T follicular helper cell (primary cell): ENCODE results near the gene PROB1.
A peak's percentile ranks its signal among the peaks of the same experiment; 100 is the strongest.
"Not testable (repeated sequence)": the region's sequence is repeated elsewhere in the genome, so short reads cannot be mapped to it uniquely, and the experiment has no call there.

Experiments used
- DNase-seq: peaks from one replicate; pipeline ENCODE4 v3.0.0-alpha.2; 2020; ENCODE audit warnings: low read depth

PROB1 gene

DNA sequence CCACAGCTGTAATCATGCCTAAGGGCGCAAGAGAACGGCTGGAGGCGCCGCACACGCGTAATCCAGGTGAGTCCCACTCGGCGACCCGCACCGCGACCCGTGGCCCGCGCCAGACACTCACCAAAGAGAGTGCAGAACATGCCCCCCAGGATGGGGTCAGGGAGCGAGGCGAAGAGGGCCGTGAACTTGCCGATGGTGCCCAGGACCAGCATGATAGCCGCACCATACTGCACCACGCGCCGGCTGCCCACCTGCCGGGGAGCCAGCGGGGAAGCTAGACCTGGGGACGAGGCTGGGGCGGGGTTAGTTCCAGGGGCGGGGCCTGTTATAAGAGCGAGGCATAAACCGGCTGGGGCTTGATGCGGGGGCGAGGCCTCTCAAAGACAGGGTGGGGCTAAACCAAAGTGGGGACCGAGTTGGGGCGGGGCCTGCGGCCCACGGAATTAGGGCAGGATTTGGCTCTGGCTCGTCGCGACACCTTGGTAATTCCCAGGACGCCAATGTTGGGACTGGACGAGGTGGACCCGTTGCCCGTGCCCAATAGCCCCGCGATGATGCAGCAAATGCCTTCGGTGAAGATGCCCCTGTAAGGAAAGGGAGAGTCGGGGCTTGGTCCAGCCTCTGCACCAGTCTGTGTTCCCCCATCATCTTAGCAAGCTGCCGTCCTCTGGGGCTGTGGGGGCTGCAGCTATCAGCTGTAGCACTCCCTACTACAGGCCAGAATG is 16.6 kb downstream of the PROB1 start:
- no peak for DNase-seq

DNA sequence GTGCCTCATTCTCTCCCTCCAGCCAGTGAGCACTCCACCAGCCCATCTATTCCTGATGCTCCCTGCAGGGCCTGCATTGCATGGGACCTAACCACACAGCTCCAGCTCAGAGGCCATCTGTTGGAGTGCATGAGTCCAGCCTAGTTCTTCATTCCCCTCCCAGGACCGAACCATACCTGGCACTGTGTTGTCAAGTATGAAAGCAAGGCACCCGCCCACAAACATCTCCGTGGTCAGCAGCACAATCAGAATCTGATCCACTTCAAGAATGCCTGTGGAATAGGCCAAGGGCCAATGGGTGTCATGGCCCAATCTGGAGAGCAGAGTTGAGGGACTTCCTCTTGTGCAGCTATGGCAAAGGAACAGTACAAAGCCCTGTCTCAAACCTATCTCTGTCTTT is 17.7 kb downstream of the PROB1 start:
- no peak for DNase-seq

DNA sequence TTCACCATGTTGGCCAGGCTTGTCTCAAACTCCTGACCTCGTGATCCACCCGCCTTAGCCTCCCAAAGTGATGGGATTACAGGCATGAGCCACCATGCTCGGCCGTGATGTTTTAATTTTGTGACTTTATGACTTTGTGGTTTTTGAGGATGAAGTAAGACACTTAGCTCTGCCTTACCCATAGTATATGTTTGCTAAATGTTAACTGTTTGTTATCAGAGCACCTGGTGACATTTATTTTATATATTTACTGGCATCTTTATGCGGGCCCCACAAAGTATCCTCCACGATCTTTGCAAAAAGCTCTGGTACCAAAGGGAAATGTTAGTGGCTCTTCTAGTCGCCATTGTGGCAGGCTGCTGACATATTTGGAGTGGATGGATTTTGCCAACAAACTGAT is 18.5 kb downstream of the PROB1 start:
- DNase-seq, result no peak

DNA sequence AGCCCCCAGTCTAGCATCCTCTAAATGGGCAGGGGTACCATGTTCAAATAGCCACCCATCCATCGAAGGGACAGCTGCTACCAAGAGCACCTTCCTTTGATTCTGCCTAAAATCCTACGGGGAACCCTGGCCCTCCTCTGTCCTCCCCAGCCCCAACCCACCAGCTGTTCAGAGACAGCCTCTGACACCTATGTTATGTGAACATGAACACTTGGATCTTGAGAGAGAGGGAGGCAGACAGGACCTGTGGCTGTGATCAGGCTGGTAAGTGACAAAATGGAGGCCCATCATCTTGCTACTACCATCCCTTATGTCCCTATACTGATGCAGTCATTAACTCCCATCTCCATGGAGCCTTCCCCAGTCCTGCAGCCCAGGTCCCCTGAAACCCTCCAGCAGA is 20.0 kb downstream of the PROB1 start:
- DNase-seq, result no peak

GRCh38 chr5:139371482-139372435 is 23.1 kb downstream of the PROB1 start:
- no peak for DNase-seq

DNA sequence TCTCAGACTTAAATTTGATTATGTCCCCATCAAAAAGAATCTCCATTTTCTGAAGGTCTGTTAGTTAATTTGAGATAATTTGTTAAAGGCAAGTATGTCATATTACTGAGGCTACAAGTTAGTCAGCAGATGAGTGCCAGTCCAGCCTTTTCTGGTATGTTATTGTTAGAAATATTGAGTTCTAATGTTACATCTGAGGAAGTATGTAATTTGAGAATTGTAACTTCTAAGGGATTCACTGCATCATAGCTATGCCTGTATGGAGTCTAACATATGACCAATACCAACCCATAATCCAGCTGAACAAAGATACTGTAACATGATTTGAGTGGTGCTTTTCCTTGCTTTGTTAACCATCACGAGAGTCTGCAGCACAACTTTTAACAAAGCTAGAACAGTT is 25.7 kb downstream of the PROB1 start:
- no peak for DNase-seq

DNA sequence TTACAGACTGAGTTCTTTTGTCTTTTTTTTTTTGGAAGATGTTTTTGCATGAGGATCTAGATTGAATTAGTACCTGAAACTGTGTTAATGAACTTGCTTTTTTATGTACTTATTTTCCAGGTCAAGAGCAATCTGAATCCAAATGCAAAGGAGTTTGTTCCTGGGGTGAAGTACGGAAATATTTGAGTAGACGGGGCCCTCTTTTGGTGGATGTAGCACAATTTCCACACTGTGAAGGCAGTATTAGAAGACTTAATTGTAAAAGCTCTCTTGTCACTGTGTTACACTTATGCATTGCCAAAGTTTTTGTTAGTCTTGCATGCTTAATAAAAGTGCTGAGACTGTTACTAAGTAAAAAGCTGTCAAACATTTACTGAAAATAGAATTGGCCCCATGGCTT is 26.3 kb downstream of the PROB1 start:
- DNase-seq, result no peak

- DNase-seq, result no peak
Observed at GRCh38 chr5:139364466-139364865, 30.4 kb downstream of the PROB1 start.

GRCh38 chr5:139363937-139364336 is 31.0 kb downstream of the PROB1 start:
- DNase-seq, result no peak

GRCh38 chr5:139361835-139362429 is 33.0 kb downstream of the PROB1 start:
- DNase-seq, result no peak

DNA sequence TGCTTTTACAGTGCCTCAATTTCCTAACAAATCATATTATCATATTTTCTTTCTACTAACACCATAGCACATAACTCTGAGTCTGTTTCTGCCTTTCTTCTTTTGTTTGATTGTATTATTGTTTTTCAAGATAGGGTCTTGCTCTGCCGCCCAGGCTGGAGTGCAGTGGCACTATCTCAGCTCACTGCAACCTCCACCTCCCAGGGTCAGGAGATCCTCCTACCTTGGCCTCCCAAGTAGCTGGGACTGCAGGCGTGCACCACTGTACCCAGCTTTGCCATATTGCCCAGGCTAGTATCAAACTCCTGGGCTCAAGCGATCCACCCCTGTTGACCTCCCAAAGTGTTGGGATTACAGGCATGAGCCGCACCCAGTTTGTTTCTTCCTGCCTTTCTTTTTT is 34.5 kb downstream of the PROB1 start:
- no peak for DNase-seq

- no peak for DNase-seq
Observed at GRCh38 chr5:139358064-139358463, 36.8 kb downstream of the PROB1 start.

DNA sequence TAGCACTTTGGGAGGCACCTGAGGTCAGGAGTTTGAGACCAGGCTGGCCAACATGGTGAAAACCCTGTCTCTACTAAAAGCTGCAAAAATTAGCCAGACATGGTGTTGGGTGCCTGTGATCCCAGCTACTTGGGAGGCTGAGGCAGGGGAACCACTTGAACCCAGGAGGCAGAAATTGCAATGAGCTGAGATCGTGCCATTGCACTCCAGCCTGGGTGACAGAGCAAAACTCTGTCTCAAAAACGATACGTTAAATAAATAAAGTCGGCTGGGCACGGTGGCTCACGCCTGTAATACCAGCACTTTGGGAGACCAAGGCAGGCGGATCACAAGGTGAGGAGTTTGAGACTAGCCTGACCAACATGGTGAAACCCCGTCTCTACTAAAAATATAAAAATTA is 39.0 kb downstream of the PROB1 start:
- DNase-seq, result not testable (repeated sequence)

DNA sequence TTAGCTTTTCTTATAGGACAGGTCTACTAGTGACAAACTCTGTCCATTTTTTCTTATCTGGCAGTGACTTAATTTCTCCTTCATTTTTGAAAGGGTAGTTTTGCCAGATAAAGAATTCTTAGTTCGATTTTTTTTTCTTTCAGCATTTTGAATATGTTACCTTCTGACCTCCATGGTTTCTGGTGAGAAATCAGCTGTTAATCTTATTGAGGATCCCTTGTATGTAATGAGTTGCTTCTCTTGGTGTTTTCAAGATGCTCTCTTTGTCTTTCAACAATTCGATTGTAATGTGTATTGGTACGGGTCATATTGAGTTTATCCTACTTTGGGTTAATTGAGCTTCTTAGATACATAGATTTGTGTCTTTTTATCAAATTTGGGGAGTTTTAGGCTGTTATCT is 40.7 kb downstream of the PROB1 start:
- no peak for DNase-seq

GRCh38 chr5:139347863-139348262 is 47.0 kb downstream of the PROB1 start:
- not testable (repeated sequence) for DNase-seq

DNA sequence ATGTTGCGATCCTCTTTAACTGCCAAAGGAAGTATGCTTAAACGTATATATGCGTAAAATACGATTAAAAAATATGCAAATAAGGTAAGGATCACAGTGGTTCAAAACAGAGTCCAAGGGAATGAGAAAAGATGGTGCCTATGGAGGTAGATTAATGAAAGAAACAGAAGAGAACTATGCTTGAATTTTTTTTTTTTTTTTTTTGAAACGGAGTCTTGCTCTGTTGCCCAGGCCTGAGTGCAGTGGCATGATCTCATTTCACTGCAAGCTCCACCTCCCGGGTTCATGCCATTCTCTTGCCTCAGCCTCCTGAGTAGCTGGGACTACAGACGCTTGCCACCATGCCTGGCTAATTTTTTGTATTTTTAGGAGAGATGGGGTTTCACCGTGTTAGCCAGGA is 49.5 kb downstream of the PROB1 start:
- not testable (repeated sequence) for DNase-seq

- DNase-seq, result no peak
Observed at GRCh38 chr5:139344177-139344576, 50.7 kb downstream of the PROB1 start.

DNA sequence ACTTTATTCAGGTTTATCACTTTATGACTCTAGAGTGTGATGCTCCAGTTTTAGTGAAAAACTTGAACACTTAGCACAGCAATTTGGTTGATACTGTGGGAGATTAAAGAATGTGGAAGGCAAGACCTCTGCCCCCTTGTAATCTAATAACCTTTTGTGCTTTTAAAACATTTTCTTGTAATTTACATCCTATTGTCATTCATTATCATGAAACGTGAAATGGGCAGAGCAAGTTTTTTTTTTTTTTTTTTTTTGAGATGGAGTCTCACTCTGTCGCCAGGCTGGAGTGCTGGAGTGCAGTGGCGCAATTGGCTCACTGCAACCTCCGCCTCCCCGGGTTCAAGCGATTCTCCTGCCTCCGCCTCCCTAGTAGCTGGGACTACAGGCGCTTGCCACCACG is 51.4 kb downstream of the PROB1 start:
- DNase-seq, result no peak

- DNase-seq, result peak; percentile 77
Observed at GRCh38 chr5:139342423-139342723, 52.5 kb downstream of the PROB1 start.

GRCh38 chr5:139341689-139342422 is 53.0 kb downstream of the PROB1 start, which contains the start of gene PAIP2:
TSS of gene PAIP2 (plus strand) at chr5:139341854. CDS start at chr5:139363785, 21,931 bp downstream.
- DNase-seq, result peak; percentile 98

- DNase-seq, result no peak
Observed at GRCh38 chr5:139341187-139341688, 53.7 kb downstream of the PROB1 start.
